Measurements from ENCODE around the gene CAPN13.

Gene CAPN13

GRCh38 chr2:30688956-30689401, 118.3 kb downstream of the CAPN13 start:
- DNase-seq (ENCODE audit: low read depth) = no peak
- TF ChIP-seq, protein P1, sequence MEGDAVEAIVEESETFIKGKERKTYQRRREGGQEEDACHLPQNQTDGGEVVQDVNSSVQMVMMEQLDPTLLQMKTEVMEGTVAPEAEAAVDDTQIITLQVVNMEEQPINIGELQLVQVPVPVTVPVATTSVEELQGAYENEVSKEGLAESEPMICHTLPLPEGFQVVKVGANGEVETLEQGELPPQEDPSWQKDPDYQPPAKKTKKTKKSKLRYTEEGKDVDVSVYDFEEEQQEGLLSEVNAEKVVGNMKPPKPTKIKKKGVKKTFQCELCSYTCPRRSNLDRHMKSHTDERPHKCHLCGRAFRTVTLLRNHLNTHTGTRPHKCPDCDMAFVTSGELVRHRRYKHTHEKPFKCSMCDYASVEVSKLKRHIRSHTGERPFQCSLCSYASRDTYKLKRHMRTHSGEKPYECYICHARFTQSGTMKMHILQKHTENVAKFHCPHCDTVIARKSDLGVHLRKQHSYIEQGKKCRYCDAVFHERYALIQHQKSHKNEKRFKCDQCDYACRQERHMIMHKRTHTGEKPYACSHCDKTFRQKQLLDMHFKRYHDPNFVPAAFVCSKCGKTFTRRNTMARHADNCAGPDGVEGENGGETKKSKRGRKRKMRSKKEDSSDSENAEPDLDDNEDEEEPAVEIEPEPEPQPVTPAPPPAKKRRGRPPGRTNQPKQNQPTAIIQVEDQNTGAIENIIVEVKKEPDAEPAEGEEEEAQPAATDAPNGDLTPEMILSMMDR (IDR thresholded peaks at IDR 0.05; ENCODE audit: low read depth, low read length, missing control alignments) = no peak
- in situ Hi-C loops (cut with HindIII; ENCODE audit: low sequenced_read_pairs) = no loop called here

DNA sequence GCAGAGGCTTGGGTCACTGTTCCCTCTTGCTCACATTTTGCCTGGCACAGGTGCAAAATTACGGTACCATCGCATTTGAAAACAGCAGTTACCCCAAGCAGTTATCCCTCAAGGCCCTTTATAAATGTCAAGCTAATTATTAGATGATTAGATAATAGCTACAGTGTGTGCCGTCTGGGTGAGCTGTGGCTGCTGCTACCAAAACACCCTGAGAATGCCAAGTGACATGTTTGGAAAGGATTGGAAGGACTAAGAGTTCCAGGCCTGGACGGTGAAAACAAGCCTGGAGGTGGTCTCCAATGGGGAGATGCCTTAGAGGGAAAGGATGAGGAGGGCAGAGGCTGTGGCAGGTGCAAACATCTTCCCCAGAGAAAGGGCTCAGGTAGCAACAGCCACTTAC, 120.6 kb downstream of the CAPN13 start:
- in situ Hi-C loops (cut with HindIII; ENCODE audit: low sequenced_read_pairs) = no loop called here
- TF ChIP-seq, protein P1 (IDR thresholded peaks at IDR 0.05; ENCODE audit: low read depth, low read length, missing control alignments) = no peak
- no peak overlapping the region for H3K4me3 ChIP-seq (ENCODE audit: low read depth, low read length)
- DNase-seq (ENCODE audit: low read depth) = no peak

More at GRCh38 chr2:30688956-30689401, 118.3 kb downstream of the CAPN13 start:
- no peak overlapping the region for H3K4me3 ChIP-seq (ENCODE audit: low read depth, low read length)

DNA sequence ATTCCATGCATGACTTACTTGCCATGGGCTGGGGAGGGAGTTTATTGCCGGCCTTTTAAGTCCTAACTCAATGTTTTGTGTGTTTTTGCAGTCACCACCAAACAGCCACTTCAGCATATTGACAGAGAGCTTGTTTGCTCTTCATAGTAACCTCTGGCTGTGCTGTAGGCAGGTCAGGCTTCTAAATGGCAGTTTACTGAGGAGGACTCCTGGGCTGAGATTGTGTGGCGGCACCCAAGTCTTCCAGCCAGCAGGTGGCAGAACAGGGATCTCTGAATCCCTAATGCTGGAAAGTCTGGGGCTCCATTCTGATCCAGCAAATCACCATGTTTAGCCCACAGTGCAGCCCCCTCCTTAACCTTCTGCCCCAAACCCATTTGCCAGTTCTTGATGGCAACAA, 121.2 kb downstream of the CAPN13 start:
- TF ChIP-seq, protein P1 (IDR thresholded peaks at IDR 0.05; ENCODE audit: low read depth, low read length, missing control alignments) = no peak
- in situ Hi-C loops (cut with HindIII; ENCODE audit: low sequenced_read_pairs) = no loop called here

DNA sequence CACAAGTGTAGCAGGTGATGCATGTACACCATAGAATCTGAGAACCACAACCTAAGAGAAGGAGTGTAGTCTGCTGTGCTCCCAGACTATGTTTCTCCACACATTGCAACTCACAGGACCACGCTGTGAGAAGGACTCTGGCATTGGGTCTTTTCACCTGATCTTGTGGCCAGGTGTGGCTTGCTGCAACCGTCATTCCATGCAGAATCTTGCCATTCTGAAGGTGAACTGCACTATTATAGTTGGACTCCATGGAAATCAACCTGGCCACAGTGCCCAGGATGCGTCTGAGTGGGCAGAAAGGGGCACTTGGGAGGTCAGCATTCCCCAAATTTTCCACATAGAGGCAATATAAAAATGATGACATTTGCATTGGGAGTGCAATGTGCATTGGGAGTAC, 122.2 kb downstream of the CAPN13 start:
- in situ Hi-C loops (cut with HindIII; ENCODE audit: low sequenced_read_pairs) = no loop called here
- H3K4me3 ChIP-seq (ENCODE audit: low read depth, low read length) = no peak overlapping the region
- TF ChIP-seq, protein P1 (IDR thresholded peaks at IDR 0.05; ENCODE audit: low read depth, low read length, missing control alignments) = no peak
- DNase-seq (ENCODE audit: low read depth) = no peak

More for the DNA sequence above, 121.2 kb downstream of the CAPN13 start:
- no peak overlapping the region for H3K4me3 ChIP-seq (ENCODE audit: low read depth, low read length)
- no peak for DNase-seq (ENCODE audit: low read depth)

GRCh38 chr2:30684516-30684915, 122.7 kb downstream of the CAPN13 start:
- DNase-seq (ENCODE audit: low read depth) = no peak
- TF ChIP-seq, protein P1 (IDR thresholded peaks at IDR 0.05; ENCODE audit: low read depth, low read length, missing control alignments) = no peak
- in situ Hi-C loops (cut with HindIII; ENCODE audit: low sequenced_read_pairs) = no loop called here
- H3K4me3 ChIP-seq (ENCODE audit: low read depth, low read length) = no peak overlapping the region

- TF ChIP-seq, protein P1 (IDR thresholded peaks at IDR 0.05; ENCODE audit: low read depth, low read length, missing control alignments) = no peak
- no peak for DNase-seq (ENCODE audit: low read depth)
- in situ Hi-C loops (cut with HindIII; ENCODE audit: low sequenced_read_pairs) = no loop called here
- H3K4me3 ChIP-seq (ENCODE audit: low read depth, low read length) = no peak overlapping the region
Measured at GRCh38 chr2:30684026-30684425, 123.2 kb downstream of the CAPN13 start.

All from astrocyte of the cerebellum (primary cell).